Skeletal muscle tissue (tissue), 4 donors: ENCODE measurements around the gene FXR2. TPM values are rescaled to one million over a fixed set of nuclear protein-coding genes. Genes with fewer than 3 reads are reported as not detected.
"Not testable (repeated sequence)": the region's sequence is repeated elsewhere in the genome, so short reads cannot be mapped to it uniquely, and the experiment has no call there.

Experiments used
- H3K27ac ChIP-seq: one replicate; pipeline ENCODE4 v1.7.0; 2013; ENCODE audit warnings: mild to moderate bottlenecking, low read depth, low read length, inconsistent platforms
- H3K27me3 ChIP-seq, 3 donors: one replicate each; pipeline ENCODE4 v1.7.0; 2013; ENCODE audit warnings: low read length in 3 of 3; ENCODE audit not compliant: control insufficient read depth in 3 of 3, insufficient read depth in 3 of 3
- H3K36me3 ChIP-seq, 3 donors: one replicate each; pipeline ENCODE4 v1.7.0; 2013; ENCODE audit warnings: low read length in 3 of 3; ENCODE audit not compliant: control insufficient read depth in 3 of 3, insufficient read depth in 3 of 3
- H3K4me1 ChIP-seq, 3 donors: one replicate each; pipeline ENCODE4 v1.7.0; 2013; ENCODE audit warnings: low read length in 3 of 3, mild to moderate bottlenecking in 3 of 3; ENCODE audit not compliant: control insufficient read depth in 3 of 3, insufficient read depth in 3 of 3
- H3K4me3 ChIP-seq, 3 donors: one replicate each; pipeline ENCODE4 v1.7.0; 2013; ENCODE audit warnings: low read length in 3 of 3
- H3K9ac ChIP-seq, 3 donors: one replicate each; pipeline ENCODE4 v1.7.0; 2013; ENCODE audit warnings: low read length in 3 of 3, mild to moderate bottlenecking in 3 of 3, moderate library complexity in 2 of 3, low read depth in 1 of 3
- H3K9me3 ChIP-seq, 3 donors: one replicate each; pipeline ENCODE4 v1.7.0; 2013; ENCODE audit warnings: low read length in 3 of 3; ENCODE audit not compliant: control insufficient read depth in 3 of 3
- total RNA-seq: library from RNA; depleted of rRNA; stranded (reverse); fragments of >200 nt; gene quantifications from one replicate; pipeline ENCODE4 v1.2.3, GENCODE V29; 2014
- donor health status: Osteomylitis.

FXR2 gene
- total RNA-seq, 1 donor from 2014 or later = 42.3 TPM

- peaks cover 11 to 16% (median 14%) of the 10 kb centered on the region in 3 donors for H3K4me1 ChIP-seq
- peak within 1 kb of the TSS in 1 of 3 donors; percentile 8 for H3K9ac ChIP-seq
- no peaks in the 10 kb centered on the region for H3K27me3 ChIP-seq
- peaks cover 4 to 5% (median 5%) of the 10 kb centered on the region in 3 donors for H3K36me3 ChIP-seq
- H3K4me3 ChIP-seq = no peak within 1 kb of the TSS
- H3K9me3 ChIP-seq = no peaks in the 10 kb centered on the region
- H3K27ac ChIP-seq = no peak within 1 kb of the TSS
Measured at GRCh38 chr17:7629939-7630571, 15.4 kb upstream of the FXR2 start, which contains the start of gene SHBG. SHBG (plus strand) TSS chr17:7630135; CDS start chr17:7630173, 38 bp downstream.

- Histone ChIP-seq H3K9me3 (no peaks in the 10 kb centered on the region), H3K36me3 (peaks cover 4 to 5% (median 5%) of the 10 kb centered on the region in 3 donors), H3K27ac (peak within 1 kb of the TSS; percentile 97), H3K27me3 (no peaks in the 10 kb centered on the region), H3K4me1 (peaks cover 11 to 13% (median 11%) of the 10 kb centered on the region in 3 donors), H3K4me3 (peak within 1 kb of the TSS; percentile 74 to 91 (median 91)), H3K9ac (peak within 1 kb of the TSS; percentile 92 to 95 (median 95))
Measured at GRCh38 chr17:7627250-7628121, 12.8 kb upstream of the FXR2 start, which contains the start of gene SAT2. SAT2 (minus strand) TSS chr17:7627821; CDS start chr17:7627635, 186 bp downstream.

GRCh38 chr17:7626956-7627249 is 12.2 kb upstream of the FXR2 start:
- H3K27me3 ChIP-seq = no peaks in the 10 kb centered on the region
- H3K4me3 ChIP-seq = peak overlapping the region; percentile 74 to 91 (median 91)
- H3K4me1 ChIP-seq = peaks cover 9 to 13% (median 11%) of the 10 kb centered on the region in 3 donors
- peak overlapping the region; percentile 97 for H3K27ac ChIP-seq
- peaks cover 4 to 5% (median 5%) of the 10 kb centered on the region in 3 donors for H3K36me3 ChIP-seq
- H3K9ac ChIP-seq = peak overlapping the region; percentile 92 to 95 (median 95)
- no peaks in the 10 kb centered on the region for H3K9me3 ChIP-seq

- Histone ChIP-seq H3K4me1 (peaks cover 9 to 11% (median 11%) of the 10 kb centered on the region in 3 donors), H3K36me3 (peaks cover 4 to 5% (median 5%) of the 10 kb centered on the region in 3 donors), H3K9me3 (no peaks in the 10 kb centered on the region), H3K4me3 (peak overlapping the region; percentile 14 to 91 (median 74)), H3K27me3 (no peaks in the 10 kb centered on the region), H3K9ac (peak overlapping the region; percentile 92 to 95 (median 95)), H3K27ac (peak overlapping the region; percentile 97)
Measured at GRCh38 chr17:7626307-7626706, 11.6 kb upstream of the FXR2 start.

- H3K36me3 ChIP-seq, H3K27ac ChIP-seq, H3K9me3 ChIP-seq, H3K4me3 ChIP-seq, H3K9ac ChIP-seq, H3K27me3 ChIP-seq: not testable (repeated sequence)
- peaks cover 9 to 11% (median 11%) of the 10 kb centered on the region in 3 donors for H3K4me1 ChIP-seq
Measured at GRCh38 chr17:7625749-7626148, 11.1 kb upstream of the FXR2 start.

- Histone ChIP-seq H3K9ac (no peak overlapping the region), H3K9me3 (no peaks in the 10 kb centered on the region), H3K4me3 (no peak overlapping the region), H3K36me3 (peaks cover 4 to 5% (median 5%) of the 10 kb centered on the region in 3 donors), H3K27ac (no peak overlapping the region), H3K27me3 (no peaks in the 10 kb centered on the region), H3K4me1 (peaks cover 9 to 11% (median 11%) of the 10 kb centered on the region in 3 donors)
Measured at GRCh38 chr17:7623661-7624060, 9.0 kb upstream of the FXR2 start.

GRCh38 chr17:7620835-7621234 is 6.1 kb upstream of the FXR2 start:
- Histone ChIP-seq H3K9me3 (no peaks in the 10 kb centered on the region), H3K36me3 (peaks cover 0 to under 1% (median under 1%) of the 10 kb centered on the region in 3 donors), H3K27ac (no peak overlapping the region), H3K4me1 (no peaks in the 10 kb centered on the region), H3K27me3 (no peaks in the 10 kb centered on the region), H3K9ac (no peak overlapping the region), H3K4me3 (no peak overlapping the region)

GRCh38 chr17:7618608-7619007 is 3.9 kb upstream of the FXR2 start:
- no peaks in the 10 kb centered on the region for H3K27me3 ChIP-seq
- H3K9ac ChIP-seq = no peak overlapping the region
- no peaks in the 10 kb centered on the region for H3K36me3 ChIP-seq
- no peak overlapping the region for H3K27ac ChIP-seq
- H3K4me1 ChIP-seq = peaks cover 5 to 6% (median 6%) of the 10 kb centered on the region in 3 donors
- no peaks in the 10 kb centered on the region for H3K9me3 ChIP-seq
- no peak overlapping the region for H3K4me3 ChIP-seq

- Histone ChIP-seq H3K9me3 (no peaks in the 10 kb centered on the region), H3K27me3 (no peaks in the 10 kb centered on the region), H3K4me3 (peak overlapping the region; percentile 76 to 80 (median 76)), H3K27ac (peak overlapping the region; percentile 82), H3K9ac (peak overlapping the region; percentile 64 to 75 (median 65)), H3K4me1 (peaks cover 24 to 27% (median 25%) of the 10 kb centered on the region in 3 donors), H3K36me3 (peaks cover 0 to 2% (median 0%) of the 10 kb centered on the region in 3 donors)
Measured at GRCh38 chr17:7615265-7615747, 609 bp upstream of the FXR2 start.
